Liver (tissue), 3 donors: ENCODE measurements around the gene MPST.

Source experiments
- ATF3 ChIP-seq: IDR thresholded peaks from 2 replicates; pipeline ENCODE4 v1.6.1; 2016; ENCODE audit warnings: antibody characterized with exemption
- FOXA1 ChIP-seq: IDR thresholded peaks from 2 replicates; pipeline ENCODE4 v1.6.1; 2016; ENCODE audit warnings: antibody characterized with exemption
- MAX ChIP-seq: IDR thresholded peaks from 2 replicates; pipeline ENCODE4 v1.6.1; 2016; ENCODE audit warnings: antibody characterized with exemption
- SP1 ChIP-seq: IDR thresholded peaks from 2 replicates; pipeline ENCODE4 v1.6.1; 2018; ENCODE audit warnings: antibody characterized with exemption, mild to moderate bottlenecking
- TF ChIP-seq, protein P1 (sequence below): fragments of 150-350 bp; IDR thresholded peaks from 2 replicates; pipeline ENCODE4 v1.5.1; 2017; ENCODE audit warnings: improper control_type of control experiment, low read depth, low read length; ENCODE audit not compliant: missing input control
- donor health status: healthy.
- donor health status: healthy.

- TF ChIP-seq, protein P1, sequence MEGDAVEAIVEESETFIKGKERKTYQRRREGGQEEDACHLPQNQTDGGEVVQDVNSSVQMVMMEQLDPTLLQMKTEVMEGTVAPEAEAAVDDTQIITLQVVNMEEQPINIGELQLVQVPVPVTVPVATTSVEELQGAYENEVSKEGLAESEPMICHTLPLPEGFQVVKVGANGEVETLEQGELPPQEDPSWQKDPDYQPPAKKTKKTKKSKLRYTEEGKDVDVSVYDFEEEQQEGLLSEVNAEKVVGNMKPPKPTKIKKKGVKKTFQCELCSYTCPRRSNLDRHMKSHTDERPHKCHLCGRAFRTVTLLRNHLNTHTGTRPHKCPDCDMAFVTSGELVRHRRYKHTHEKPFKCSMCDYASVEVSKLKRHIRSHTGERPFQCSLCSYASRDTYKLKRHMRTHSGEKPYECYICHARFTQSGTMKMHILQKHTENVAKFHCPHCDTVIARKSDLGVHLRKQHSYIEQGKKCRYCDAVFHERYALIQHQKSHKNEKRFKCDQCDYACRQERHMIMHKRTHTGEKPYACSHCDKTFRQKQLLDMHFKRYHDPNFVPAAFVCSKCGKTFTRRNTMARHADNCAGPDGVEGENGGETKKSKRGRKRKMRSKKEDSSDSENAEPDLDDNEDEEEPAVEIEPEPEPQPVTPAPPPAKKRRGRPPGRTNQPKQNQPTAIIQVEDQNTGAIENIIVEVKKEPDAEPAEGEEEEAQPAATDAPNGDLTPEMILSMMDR: no peak
- TF ChIP-seq ATF3 (no peak), FOXA1 (no peak), MAX (no peak), SP1 (no peak)
These were observed 34.5 kb downstream of the MPST start for GRCh38 chr22:37054056-37054395.
